Stomach (tissue), 9 donors: ENCODE data around the gene MGAT5. TPM values are rescaled to one million over a fixed set of nuclear protein-coding genes. Genes with fewer than 3 reads are reported as not detected.
A peak's percentile ranks its signal among the peaks of the same experiment; 100 is the strongest.

Experiments used
- DNase-seq, 2 donors: peaks; one replicate each; pipeline versions ENCODE4 v3.0.0 to v3.0.0-alpha.2; 2013 to 2019
- H3K27ac ChIP-seq, 5 donors: fragments of 200-600 bp in 4 of 5; sonication (generic) in 4 of 5; one replicate each; pipeline ENCODE4 v1.5.1; 2013 to 2019; ENCODE audit warnings: mild to moderate bottlenecking in 1 of 5, moderate library complexity in 1 of 5
- H3K27me3 ChIP-seq, 3 donors: fragments of 200-600 bp; sonication (generic); one replicate each; pipeline ENCODE4 v1.5.1; 2017 to 2019; ENCODE audit warnings: mixed run types in 1 of 3
- H3K36me3 ChIP-seq, 4 donors: fragments of 200-600 bp; sonication (generic); 1 replicate in 3 of 4; 2 replicates in 1 of 4; pipeline ENCODE4 v1.5.1; 2016 to 2019
- H3K4me1 ChIP-seq, 4 donors: fragments of 200-600 bp; sonication (generic); one replicate each; pipeline ENCODE4 v1.5.1; 2016 to 2019
- H3K4me3 ChIP-seq, 4 donors: fragments of 200-600 bp; sonication (generic) in 3 of 4; one replicate each; pipeline ENCODE4 v1.5.1; 2016 to 2019; ENCODE audit warnings: mild to moderate bottlenecking in 1 of 4
- H3K9me3 ChIP-seq, 4 donors: fragments of 200-600 bp; sonication (generic); one replicate each; pipeline ENCODE4 v1.5.1; 2016 to 2019
- EP300 ChIP-seq: sonication (generic); formaldehyde crosslinking; IDR thresholded peaks from one replicate; pipeline ENCODE4 v1.6.1; 2017; ENCODE audit warnings: antibody characterized with exemption
- POLR2A ChIP-seq, 4 donors: fragments of 450-650 bp; IDR thresholded peaks; one replicate each; pipeline ENCODE4 v1.6.1; 2016; ENCODE audit warnings: antibody characterized with exemption in 4 of 4, control low read depth in 2 of 4, mild to moderate bottlenecking in 1 of 4, moderate library complexity in 1 of 4
- POLR2AphosphoS5 ChIP-seq, 3 donors: sonication (generic); formaldehyde crosslinking; IDR thresholded peaks; one replicate each; pipeline ENCODE4 v1.6.1; 2016; ENCODE audit warnings: antibody characterized with exemption in 3 of 3
- WGBS, 5 donors: extraction: QIAGEN DNeasy Blood & Tissue Kit in 3 of 5; methylation state at CpG; one replicate each; pipeline versions ENCODE4 v1.1.5 to v1.1.7; 2013 to 2018; 5-methylcytosine and 5-hydroxymethylcytosine counted together
- intact Hi-C: fragments of 100-400 bp; cut with DNase I; formaldehyde crosslinking; loops from one replicate; pipeline ENCODE4 v1.15.1; 2023; ENCODE audit warnings: low total_unique reads
- polyA plus RNA-seq, 3 donors: library from polyadenylated mRNA; stranded (reverse); fragments of 200-250 nt; gene quantifications; one replicate each; pipeline ENCODE4 v1.2.3, GENCODE V29; 2013
- total RNA-seq, 5 donors: library from RNA; depleted of rRNA; stranded (reverse); fragments of >200 nt; gene quantifications; one replicate each; pipeline versions ENCODE4 v1.1.0 to v1.2.3, GENCODE V29; 2014 to 2016
- TF ChIP-seq, protein P1 (sequence below), 7 experiments: fragments of 450-650 bp in 4 of 7; fragments of 200-600 bp in 3 of 7; sonication (generic) in 3 of 7; IDR thresholded peaks; one replicate each; pipeline ENCODE4 v1.5.1; 2016 to 2019; ENCODE audit warnings: antibody characterized with exemption in 7 of 7, control low read depth in 2 of 7, mild to moderate bottlenecking in 1 of 7
- donor health status: healthy with polysubstance abuse.
- donor health status: Bipolar disorder and iron deficiency.
- donor health status: healthy.

MGAT5 gene
- total and polyA plus RNA-seq, 8 donors: 3.9 to 125 (median 46.0) TPM

DNA sequence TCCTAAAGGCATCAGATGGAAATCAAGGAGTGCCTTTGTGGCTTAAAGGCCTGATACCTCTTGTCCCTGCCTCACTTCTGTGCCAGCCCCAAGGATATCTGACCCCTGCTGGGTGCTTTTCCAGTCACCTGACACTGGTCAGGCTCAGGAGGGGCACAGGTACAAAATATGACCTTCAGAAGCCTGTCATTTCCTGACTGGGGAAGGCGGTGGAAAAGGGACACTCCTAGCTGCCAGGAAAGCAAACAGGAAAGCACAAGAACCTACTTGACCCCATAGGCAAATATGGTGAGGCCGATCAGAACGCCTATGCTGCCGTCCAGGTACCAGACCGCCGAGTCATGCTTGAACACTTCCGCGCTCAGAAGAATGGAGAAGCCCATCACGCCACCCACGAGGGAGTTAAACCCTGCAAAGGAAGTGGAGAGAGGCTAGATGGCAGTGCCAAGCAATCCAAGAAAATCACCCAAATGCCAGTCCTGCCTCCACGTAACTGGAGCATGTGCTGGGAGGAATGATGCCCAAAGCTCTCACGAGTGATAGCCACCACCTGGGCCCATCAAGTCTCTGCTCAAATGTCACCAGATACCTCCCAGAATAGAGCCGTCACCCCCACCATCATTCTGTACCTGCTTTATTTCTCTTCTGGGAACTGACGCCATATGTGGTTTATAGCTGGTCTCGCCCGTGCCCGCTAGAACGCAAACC is 204.0 kb downstream of the MGAT5 start:
- peak overlapping the region in 3 of 5 donors; percentile 33 to 51 (median 44) for H3K27ac ChIP-seq
- H3K4me3 ChIP-seq: no peak overlapping the region
- peaks cover 0 to 28% (median 16%) of the 10 kb centered on the region in 4 donors for H3K36me3 ChIP-seq
- TF ChIP-seq EP300 (no peak), POLR2A (IDR thresholded peaks at IDR 0.05) (no peak), POLR2AphosphoS5 (IDR thresholded peaks at IDR 0.05) (peak in 1 of 3 donors; percentile 69)
- TF ChIP-seq, protein P1, sequence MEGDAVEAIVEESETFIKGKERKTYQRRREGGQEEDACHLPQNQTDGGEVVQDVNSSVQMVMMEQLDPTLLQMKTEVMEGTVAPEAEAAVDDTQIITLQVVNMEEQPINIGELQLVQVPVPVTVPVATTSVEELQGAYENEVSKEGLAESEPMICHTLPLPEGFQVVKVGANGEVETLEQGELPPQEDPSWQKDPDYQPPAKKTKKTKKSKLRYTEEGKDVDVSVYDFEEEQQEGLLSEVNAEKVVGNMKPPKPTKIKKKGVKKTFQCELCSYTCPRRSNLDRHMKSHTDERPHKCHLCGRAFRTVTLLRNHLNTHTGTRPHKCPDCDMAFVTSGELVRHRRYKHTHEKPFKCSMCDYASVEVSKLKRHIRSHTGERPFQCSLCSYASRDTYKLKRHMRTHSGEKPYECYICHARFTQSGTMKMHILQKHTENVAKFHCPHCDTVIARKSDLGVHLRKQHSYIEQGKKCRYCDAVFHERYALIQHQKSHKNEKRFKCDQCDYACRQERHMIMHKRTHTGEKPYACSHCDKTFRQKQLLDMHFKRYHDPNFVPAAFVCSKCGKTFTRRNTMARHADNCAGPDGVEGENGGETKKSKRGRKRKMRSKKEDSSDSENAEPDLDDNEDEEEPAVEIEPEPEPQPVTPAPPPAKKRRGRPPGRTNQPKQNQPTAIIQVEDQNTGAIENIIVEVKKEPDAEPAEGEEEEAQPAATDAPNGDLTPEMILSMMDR (IDR thresholded peaks at IDR 0.05): no peak
- no peaks in the 10 kb centered on the region for H3K9me3 ChIP-seq
- peaks cover 0 to 2% (median 0%) of the 10 kb centered on the region in 3 donors for H3K27me3 ChIP-seq
- intact Hi-C loops: loop anchor here (10.0 kb wide), 1 partner anchor 343 kb away; no protein-coding TSS in a partner anchor
- DNase-seq: peak in 1 of 2 donors; percentile 49
- H3K4me1 ChIP-seq: peaks cover 7 to 19% (median 10%) of the 10 kb centered on the region in 4 donors
- 51 to 77% (median 67%) methylated on average over 10 to 18 of the region's 18 CpGs for WGBS, 5 donors

DNA sequence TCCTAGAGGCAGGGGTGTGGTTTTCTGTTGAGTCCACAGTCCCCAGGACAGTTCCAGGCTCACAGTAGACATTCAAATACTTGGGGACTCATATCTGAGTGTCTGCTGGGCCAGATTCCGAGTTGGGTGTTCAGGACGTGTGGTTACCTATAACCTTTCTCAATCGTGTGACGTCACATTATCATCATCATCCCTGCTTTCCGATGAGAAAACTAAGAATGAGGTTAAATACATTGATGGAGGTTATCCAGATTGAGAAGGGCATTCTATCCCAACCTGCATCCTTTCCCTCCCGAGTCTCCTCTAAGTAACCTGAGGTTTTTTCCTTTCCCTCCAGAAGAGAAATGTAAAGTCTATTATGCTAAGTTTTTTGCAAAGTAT is 204.6 kb downstream of the MGAT5 start:
- peaks cover 0 to 4% (median 0%) of the 10 kb centered on the region in 3 donors for H3K27me3 ChIP-seq
- no peak for TF ChIP-seq EP300
- TF ChIP-seq POLR2AphosphoS5 (IDR thresholded peaks at IDR 0.05): no peak
- TF ChIP-seq, protein P1 (IDR thresholded peaks at IDR 0.05): no peak
- no peak for TF ChIP-seq POLR2A (IDR thresholded peaks at IDR 0.05)
- no peak for DNase-seq
- no peak overlapping the region for H3K4me3 ChIP-seq
- WGBS, 5 donors: 92 to 94% (median 93%) methylated on average over 6 of the region's 6 CpGs
- H3K4me1 ChIP-seq: peaks cover 7 to 19% (median 10%) of the 10 kb centered on the region in 4 donors
- H3K27ac ChIP-seq: peak overlapping the region in 2 of 5 donors; percentile 33 to 44
- intact Hi-C loops: loop anchor here (10.0 kb wide), 1 partner anchor 344 kb away; no protein-coding TSS in a partner anchor
- H3K9me3 ChIP-seq: no peaks in the 10 kb centered on the region
- peaks cover 0 to 28% (median 15%) of the 10 kb centered on the region in 4 donors for H3K36me3 ChIP-seq

DNA sequence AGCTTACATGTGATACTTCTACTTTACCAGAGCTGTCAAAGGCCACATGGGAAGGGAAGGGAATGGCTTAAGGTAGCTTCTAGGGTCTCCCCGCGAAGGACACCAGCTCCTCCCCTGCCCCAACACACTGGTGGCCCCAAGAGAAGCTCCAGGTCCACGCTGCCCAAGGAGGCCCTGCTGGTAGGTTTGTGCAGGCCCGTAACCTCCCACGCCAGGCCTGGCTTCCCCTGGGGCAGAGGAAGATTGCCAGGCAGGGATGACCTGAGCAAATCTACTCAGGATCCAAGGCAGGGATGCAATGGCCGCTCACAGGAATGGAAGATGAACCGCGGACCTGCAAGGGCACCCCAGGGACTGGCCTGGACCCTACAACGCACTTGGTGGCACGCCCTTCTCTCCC is 205.1 kb downstream of the MGAT5 start:
- peaks cover 0 to 24% (median 13%) of the 10 kb centered on the region in 4 donors for H3K36me3 ChIP-seq
- peaks cover 7 to 19% (median 10%) of the 10 kb centered on the region in 4 donors for H3K4me1 ChIP-seq
- H3K27me3 ChIP-seq: peaks cover 0 to 4% (median 0%) of the 10 kb centered on the region in 3 donors
- H3K27ac ChIP-seq: no peak overlapping the region
- no peak for TF ChIP-seq POLR2AphosphoS5 (IDR thresholded peaks at IDR 0.05)
- TF ChIP-seq POLR2A (IDR thresholded peaks at IDR 0.05): no peak
- TF ChIP-seq, protein P1 (IDR thresholded peaks at IDR 0.05): no peak
- no peak for TF ChIP-seq EP300
- no peak overlapping the region for H3K4me3 ChIP-seq
- intact Hi-C loops: loop anchor here (10.0 kb wide), 1 partner anchor 344 kb away; no protein-coding TSS in a partner anchor
- WGBS, 5 donors: 90 to 95% (median 93%) methylated on average over 10 of the region's 10 CpGs
- no peak for DNase-seq
- no peaks in the 10 kb centered on the region for H3K9me3 ChIP-seq

DNA sequence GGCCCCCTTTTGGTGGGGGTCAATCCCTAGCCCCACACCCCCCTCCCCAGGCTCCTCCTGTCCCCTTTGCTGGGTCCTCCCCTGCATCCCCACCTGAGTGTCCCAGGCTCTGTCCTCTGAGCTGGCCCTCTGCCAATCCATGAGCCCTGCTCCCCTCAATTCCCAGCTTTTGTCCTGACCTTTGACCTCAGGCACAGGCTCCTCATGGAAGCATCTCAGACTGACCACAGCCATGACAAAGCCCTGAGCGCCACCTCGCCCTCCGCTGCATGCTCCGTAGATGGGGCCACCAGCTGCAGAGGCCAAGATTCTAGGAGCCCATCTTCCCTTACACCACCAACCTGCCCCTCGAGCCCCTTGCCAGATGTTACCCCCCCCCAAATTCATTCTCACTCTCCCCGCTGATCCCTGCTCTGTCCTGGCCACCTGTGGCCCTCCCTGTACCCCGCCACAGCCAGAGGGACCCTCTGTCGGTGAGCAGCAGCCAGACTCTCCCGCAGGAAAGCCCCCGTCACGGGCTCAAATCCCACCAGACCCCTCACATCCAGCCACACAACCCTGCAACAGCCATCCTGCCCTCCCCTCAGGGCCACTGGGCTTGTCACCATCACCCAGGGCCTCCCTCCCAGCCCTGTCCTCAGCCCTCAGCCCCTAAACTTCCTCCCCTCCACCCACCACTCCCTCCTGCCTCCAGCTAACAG is 206.0 kb downstream of the MGAT5 start:
- Histone ChIP-seq H3K36me3 (peaks cover 0 to 27% (median 10%) of the 10 kb centered on the region in 4 donors), H3K9me3 (no peaks in the 10 kb centered on the region), H3K4me1 (peaks cover 7 to 19% (median 10%) of the 10 kb centered on the region in 4 donors), H3K4me3 (no peak overlapping the region), H3K27me3 (peaks cover 0 to 4% (median 0%) of the 10 kb centered on the region in 3 donors), H3K27ac (no peak overlapping the region)
- TF ChIP-seq, protein P1 (IDR thresholded peaks at IDR 0.05): no peak
- TF ChIP-seq POLR2AphosphoS5 (IDR thresholded peaks at IDR 0.05) (no peak), POLR2A (IDR thresholded peaks at IDR 0.05) (no peak), EP300 (no peak)
- 88 to 94% (median 90%) methylated on average over 11 of the region's 11 CpGs for WGBS, 5 donors
- intact Hi-C loops: loop anchor here (10.0 kb wide), 2 partner anchors 345 to 445 kb away; no protein-coding TSS in a partner anchor
- DNase-seq: peak in 1 of 2 donors; percentile 9
